Lower leg skin (tissue), 3 donors: Measurements from ENCODE around the gene FMO3.

Experiments used
- POLR2A ChIP-seq, 2 donors: fragments of 450-650 bp; IDR thresholded peaks; one replicate each; pipeline ENCODE4 v1.6.1; 2016 to 2017; ENCODE audit warnings: antibody characterized with exemption in 2 of 2, mild to moderate bottlenecking in 1 of 2, moderate library complexity in 1 of 2
- TF ChIP-seq, protein P1 (sequence below), 3 donors: fragments of 450-650 bp; IDR thresholded peaks; one replicate each; pipeline ENCODE4 v1.5.1; 2016; ENCODE audit warnings: antibody characterized with exemption in 3 of 3, mild to moderate bottlenecking in 3 of 3, moderate library complexity in 2 of 3

DNA sequence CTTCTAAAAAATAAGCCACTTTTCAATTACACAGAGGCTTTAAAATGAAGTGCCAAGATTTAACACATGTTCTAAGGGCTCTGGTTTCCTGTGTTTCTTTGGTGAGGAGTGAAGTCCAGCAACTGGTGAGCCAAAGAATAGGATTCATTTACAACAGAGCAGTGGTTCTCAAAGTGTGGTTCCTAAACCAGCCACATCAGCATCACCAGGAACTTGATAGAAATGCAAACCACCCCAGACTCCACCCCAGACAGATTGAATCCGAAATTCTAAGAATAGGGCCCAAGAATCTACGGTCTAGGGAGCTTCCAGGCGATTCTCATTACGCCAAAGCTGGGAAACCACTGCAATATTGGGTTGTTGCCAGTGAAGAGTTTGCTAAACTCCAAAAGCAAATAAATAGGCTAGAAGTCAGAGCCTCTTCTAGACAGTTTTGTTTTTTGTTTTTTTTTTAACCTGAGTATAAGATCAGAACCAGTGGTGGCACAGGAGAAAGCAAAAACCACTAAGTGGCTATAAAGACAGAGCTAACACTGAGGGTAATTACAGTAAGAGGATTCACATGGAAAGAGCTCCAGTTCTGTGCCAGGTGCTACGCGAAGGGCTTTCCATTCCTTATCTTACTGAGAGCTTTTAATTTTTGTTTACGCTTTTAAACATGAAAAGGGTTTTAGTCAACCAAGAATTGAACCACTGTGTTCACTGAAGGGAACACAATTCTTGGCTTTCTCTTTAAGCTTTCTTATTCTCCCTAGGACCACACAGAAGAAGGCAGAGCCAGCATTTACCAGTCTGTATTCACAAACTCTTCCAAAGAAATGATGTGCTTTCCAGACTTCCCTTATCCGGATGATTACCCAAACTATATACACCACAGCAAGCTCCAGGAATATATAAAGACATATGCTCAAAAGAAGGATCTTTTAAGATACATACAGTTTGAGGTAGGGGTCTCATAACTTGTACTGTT, 52.0 kb downstream of the FMO3 start:
- TF ChIP-seq, protein P1, sequence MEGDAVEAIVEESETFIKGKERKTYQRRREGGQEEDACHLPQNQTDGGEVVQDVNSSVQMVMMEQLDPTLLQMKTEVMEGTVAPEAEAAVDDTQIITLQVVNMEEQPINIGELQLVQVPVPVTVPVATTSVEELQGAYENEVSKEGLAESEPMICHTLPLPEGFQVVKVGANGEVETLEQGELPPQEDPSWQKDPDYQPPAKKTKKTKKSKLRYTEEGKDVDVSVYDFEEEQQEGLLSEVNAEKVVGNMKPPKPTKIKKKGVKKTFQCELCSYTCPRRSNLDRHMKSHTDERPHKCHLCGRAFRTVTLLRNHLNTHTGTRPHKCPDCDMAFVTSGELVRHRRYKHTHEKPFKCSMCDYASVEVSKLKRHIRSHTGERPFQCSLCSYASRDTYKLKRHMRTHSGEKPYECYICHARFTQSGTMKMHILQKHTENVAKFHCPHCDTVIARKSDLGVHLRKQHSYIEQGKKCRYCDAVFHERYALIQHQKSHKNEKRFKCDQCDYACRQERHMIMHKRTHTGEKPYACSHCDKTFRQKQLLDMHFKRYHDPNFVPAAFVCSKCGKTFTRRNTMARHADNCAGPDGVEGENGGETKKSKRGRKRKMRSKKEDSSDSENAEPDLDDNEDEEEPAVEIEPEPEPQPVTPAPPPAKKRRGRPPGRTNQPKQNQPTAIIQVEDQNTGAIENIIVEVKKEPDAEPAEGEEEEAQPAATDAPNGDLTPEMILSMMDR (IDR thresholded peaks at IDR 0.05): no peak
- no peak for TF ChIP-seq POLR2A (IDR thresholded peaks at IDR 0.05)
